ENCODE measurements around the gene PHACTR2.

The PHACTR2 gene

GRCh38 chr6:143810745-143811144 is 133.0 kb downstream of the PHACTR2 start:
- TF ChIP-seq, protein P1, sequence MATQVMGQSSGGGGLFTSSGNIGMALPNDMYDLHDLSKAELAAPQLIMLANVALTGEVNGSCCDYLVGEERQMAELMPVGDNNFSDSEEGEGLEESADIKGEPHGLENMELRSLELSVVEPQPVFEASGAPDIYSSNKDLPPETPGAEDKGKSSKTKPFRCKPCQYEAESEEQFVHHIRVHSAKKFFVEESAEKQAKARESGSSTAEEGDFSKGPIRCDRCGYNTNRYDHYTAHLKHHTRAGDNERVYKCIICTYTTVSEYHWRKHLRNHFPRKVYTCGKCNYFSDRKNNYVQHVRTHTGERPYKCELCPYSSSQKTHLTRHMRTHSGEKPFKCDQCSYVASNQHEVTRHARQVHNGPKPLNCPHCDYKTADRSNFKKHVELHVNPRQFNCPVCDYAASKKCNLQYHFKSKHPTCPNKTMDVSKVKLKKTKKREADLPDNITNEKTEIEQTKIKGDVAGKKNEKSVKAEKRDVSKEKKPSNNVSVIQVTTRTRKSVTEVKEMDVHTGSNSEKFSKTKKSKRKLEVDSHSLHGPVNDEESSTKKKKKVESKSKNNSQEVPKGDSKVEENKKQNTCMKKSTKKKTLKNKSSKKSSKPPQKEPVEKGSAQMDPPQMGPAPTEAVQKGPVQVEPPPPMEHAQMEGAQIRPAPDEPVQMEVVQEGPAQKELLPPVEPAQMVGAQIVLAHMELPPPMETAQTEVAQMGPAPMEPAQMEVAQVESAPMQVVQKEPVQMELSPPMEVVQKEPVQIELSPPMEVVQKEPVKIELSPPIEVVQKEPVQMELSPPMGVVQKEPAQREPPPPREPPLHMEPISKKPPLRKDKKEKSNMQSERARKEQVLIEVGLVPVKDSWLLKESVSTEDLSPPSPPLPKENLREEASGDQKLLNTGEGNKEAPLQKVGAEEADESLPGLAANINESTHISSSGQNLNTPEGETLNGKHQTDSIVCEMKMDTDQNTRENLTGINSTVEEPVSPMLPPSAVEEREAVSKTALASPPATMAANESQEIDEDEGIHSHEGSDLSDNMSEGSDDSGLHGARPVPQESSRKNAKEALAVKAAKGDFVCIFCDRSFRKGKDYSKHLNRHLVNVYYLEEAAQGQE (IDR thresholded peaks at IDR 0.05; ENCODE audit: insufficient replicate concordance, low read depth) = no peak
- Histone ChIP-seq H3K27me3 (ENCODE audit: insufficient read depth, poor library complexity, severe bottlenecking) (no peaks in the 10 kb centered on the region), H3K4me3 (replicated peaks; ENCODE audit: insufficient read depth, low read length) (no peak overlapping the region), H3K27ac (replicated peaks) (no peak overlapping the region)
- no peak for DNase-seq (ENCODE audit: low read depth in 1 of 2, low spot score in 1 of 2)

GRCh38 chr6:143811501-143812157 is 133.9 kb downstream of the PHACTR2 start:
- Histone ChIP-seq H3K4me3 (replicated peaks; ENCODE audit: insufficient read depth, low read length) (no peak overlapping the region), H3K27ac (replicated peaks) (no peak overlapping the region), H3K27me3 (ENCODE audit: insufficient read depth, poor library complexity, severe bottlenecking) (no peaks in the 10 kb centered on the region)
- TF ChIP-seq, protein P2, sequence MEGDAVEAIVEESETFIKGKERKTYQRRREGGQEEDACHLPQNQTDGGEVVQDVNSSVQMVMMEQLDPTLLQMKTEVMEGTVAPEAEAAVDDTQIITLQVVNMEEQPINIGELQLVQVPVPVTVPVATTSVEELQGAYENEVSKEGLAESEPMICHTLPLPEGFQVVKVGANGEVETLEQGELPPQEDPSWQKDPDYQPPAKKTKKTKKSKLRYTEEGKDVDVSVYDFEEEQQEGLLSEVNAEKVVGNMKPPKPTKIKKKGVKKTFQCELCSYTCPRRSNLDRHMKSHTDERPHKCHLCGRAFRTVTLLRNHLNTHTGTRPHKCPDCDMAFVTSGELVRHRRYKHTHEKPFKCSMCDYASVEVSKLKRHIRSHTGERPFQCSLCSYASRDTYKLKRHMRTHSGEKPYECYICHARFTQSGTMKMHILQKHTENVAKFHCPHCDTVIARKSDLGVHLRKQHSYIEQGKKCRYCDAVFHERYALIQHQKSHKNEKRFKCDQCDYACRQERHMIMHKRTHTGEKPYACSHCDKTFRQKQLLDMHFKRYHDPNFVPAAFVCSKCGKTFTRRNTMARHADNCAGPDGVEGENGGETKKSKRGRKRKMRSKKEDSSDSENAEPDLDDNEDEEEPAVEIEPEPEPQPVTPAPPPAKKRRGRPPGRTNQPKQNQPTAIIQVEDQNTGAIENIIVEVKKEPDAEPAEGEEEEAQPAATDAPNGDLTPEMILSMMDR (IDR thresholded peaks at IDR 0.05; ENCODE audit: insufficient read depth, low read length) = no peak
- TF ChIP-seq POLR2AphosphoS5 (IDR thresholded peaks at IDR 0.05; ENCODE audit: low read depth) (no peak), GABPA (IDR thresholded peaks at IDR 0.05; ENCODE audit: low read depth) (no peak), SPI1 (IDR thresholded peaks at IDR 0.05; ENCODE audit: borderline replicate concordance, low read depth) (no peak)
- TF ChIP-seq, protein P1 (IDR thresholded peaks at IDR 0.05; ENCODE audit: insufficient replicate concordance, low read depth) = no peak
- DNase-seq (ENCODE audit: low read depth in 1 of 2, low spot score in 1 of 2) = no peak

GRCh38 chr6:143817621-143818020 is 139.9 kb downstream of the PHACTR2 start:
- TF ChIP-seq SPI1 (IDR thresholded peaks at IDR 0.05; ENCODE audit: borderline replicate concordance, low read depth) = no peak
- TF ChIP-seq, protein P1 (IDR thresholded peaks at IDR 0.05; ENCODE audit: insufficient replicate concordance, low read depth) = no peak
- TF ChIP-seq POLR2AphosphoS5 (IDR thresholded peaks at IDR 0.05; ENCODE audit: low read depth) = no peak
- TF ChIP-seq, protein P2 (IDR thresholded peaks at IDR 0.05; ENCODE audit: insufficient read depth, low read length) = no peak
- no peak for TF ChIP-seq GABPA (IDR thresholded peaks at IDR 0.05; ENCODE audit: low read depth)
- no peaks in the 10 kb centered on the region for H3K27me3 ChIP-seq (ENCODE audit: insufficient read depth, poor library complexity, severe bottlenecking)
- no peak overlapping the region for H3K27ac ChIP-seq (replicated peaks)
- DNase-seq (ENCODE audit: low read depth in 1 of 2, low spot score in 1 of 2) = no peak
- no peak overlapping the region for H3K4me3 ChIP-seq (replicated peaks; ENCODE audit: insufficient read depth, low read length)

Data from HL-60 (cell line).